Neural progenitor cell (in vitro differentiated cells): ENCODE results near the gene TRAPPC3.

ENCODE experiments used
- EZH2 ChIP-seq: fragments of 200-600 bp; sonication (generic); IDR thresholded peaks from 2 replicates; pipeline ENCODE4 v1.6.1; 2017; ENCODE audit warnings: antibody characterized with exemption, mild to moderate bottlenecking, moderate library complexity
- EZH2phosphoT487 ChIP-seq: fragments of 200-600 bp; sonication (generic); IDR thresholded peaks from 2 replicates; pipeline ENCODE4 v1.6.1; 2017; ENCODE audit warnings: antibody characterized with exemption
- TF ChIP-seq, protein P1 (sequence below): fragments of 200-600 bp; sonication (generic); IDR thresholded peaks from 2 replicates; pipeline ENCODE4 v1.5.1; 2017; ENCODE audit warnings: antibody characterized with exemption, mild to moderate bottlenecking

DNA sequence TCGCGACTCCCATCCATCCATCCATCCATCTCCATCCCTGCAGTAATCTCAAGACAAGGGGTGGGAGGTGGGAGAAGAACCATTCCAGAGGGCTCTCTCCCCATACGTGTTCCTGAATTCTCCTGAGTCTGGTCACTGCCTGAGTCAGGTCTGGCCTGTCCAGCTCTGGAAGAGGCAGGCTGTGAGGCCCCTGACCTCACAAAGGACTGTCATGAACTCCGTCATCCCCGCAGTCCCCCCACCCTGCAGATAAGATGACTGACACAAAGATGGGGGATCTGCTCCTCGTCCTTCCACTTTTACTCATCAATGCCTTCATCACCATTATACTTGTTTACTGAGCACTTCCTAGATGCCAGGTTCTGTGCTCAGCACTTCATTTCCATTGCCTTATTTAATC, 5.0 kb upstream of the TRAPPC3 start:
- TF ChIP-seq, protein P1, sequence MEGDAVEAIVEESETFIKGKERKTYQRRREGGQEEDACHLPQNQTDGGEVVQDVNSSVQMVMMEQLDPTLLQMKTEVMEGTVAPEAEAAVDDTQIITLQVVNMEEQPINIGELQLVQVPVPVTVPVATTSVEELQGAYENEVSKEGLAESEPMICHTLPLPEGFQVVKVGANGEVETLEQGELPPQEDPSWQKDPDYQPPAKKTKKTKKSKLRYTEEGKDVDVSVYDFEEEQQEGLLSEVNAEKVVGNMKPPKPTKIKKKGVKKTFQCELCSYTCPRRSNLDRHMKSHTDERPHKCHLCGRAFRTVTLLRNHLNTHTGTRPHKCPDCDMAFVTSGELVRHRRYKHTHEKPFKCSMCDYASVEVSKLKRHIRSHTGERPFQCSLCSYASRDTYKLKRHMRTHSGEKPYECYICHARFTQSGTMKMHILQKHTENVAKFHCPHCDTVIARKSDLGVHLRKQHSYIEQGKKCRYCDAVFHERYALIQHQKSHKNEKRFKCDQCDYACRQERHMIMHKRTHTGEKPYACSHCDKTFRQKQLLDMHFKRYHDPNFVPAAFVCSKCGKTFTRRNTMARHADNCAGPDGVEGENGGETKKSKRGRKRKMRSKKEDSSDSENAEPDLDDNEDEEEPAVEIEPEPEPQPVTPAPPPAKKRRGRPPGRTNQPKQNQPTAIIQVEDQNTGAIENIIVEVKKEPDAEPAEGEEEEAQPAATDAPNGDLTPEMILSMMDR: no peak
- TF ChIP-seq EZH2 (no peak), EZH2phosphoT487 (no peak)
